ENCODE data around the gene PRDM16. TPM values are rescaled to one million over a fixed set of nuclear protein-coding genes. Genes with fewer than 3 reads are reported as not detected.
A peak's percentile ranks its signal among the peaks of the same experiment; 100 is the strongest.

PRDM16 gene
- total RNA-seq, 1 experiment from 2014 or later: 0.17 TPM

GRCh38 chr1:3333903-3334302 lies 264.9 kb downstream of the PRDM16 start:
- no peak overlapping the region for H2BK5ac ChIP-seq (ENCODE audit: insufficient read length, low read length)
- H3K23me2 ChIP-seq (ENCODE audit: insufficient read length, low read depth, low read length, poor library complexity, severe bottlenecking): no peaks in the 10 kb centered on the region
- no peak overlapping the region for H2BK12ac ChIP-seq (ENCODE audit: insufficient read length, low read depth, low read length)
- no peaks in the 10 kb centered on the region for H3K79me2 ChIP-seq (ENCODE audit: insufficient read depth, low read length)
- no peak overlapping the region for H3K14ac ChIP-seq (ENCODE audit: insufficient read depth, low read length)
- no peak overlapping the region for H2AK5ac ChIP-seq (ENCODE audit: insufficient read length, low read length)
- Mint-ChIP-seq H3K27ac (peak overlapping the region in 1 of 3 experiments; percentile 28; a peak in 1 of 7 replicates), H3K4me1 (peaks cover 0 to 7% of the 10 kb centered on the region in 2 experiments; a peak in 3 of 4 replicates), H3K36me3 (ENCODE audit: insufficient read depth in 1 of 3, low read depth in 3 of 3) (no peaks in the 10 kb centered on the region; a peak in 1 of 7 replicates), H3K27me3 (ENCODE audit: low read depth) (no peaks in the 10 kb centered on the region; the same call in 1 of the 2 replicates), H3K9me3 (no peaks in the 10 kb centered on the region), H3K4me3 (no peak overlapping the region)
- whole genome bisulfite sequencing (ENCODE audit: extremely low coverage, insufficient read length, low lambda C conversion rate): no CpG with 5 or more reads among the region's 9 CpGs
- no peak overlapping the region for H3K23ac ChIP-seq (ENCODE audit: insufficient read length, low read depth, low read length)
- no peak overlapping the region for H3K4ac ChIP-seq (ENCODE audit: low read depth, low read length)
- DNase-seq: no peak
- H3K79me1 ChIP-seq (ENCODE audit: insufficient read depth, low read depth, low read length, poor library complexity, severe bottlenecking): no peaks in the 10 kb centered on the region
- no peak overlapping the region for H4K8ac ChIP-seq (replicated peaks; ENCODE audit: insufficient read length, low read depth, low read length)
- H2BK20ac ChIP-seq (ENCODE audit: low read depth, low read length, poor library complexity, severe bottlenecking): no peak overlapping the region
- H3K4me2 ChIP-seq (ENCODE audit: insufficient read depth, insufficient read length, low read length): no peak overlapping the region
- no peak overlapping the region for H2BK120ac ChIP-seq (ENCODE audit: low read depth, low read length, poor library complexity, severe bottlenecking)
- H3T11ph ChIP-seq (ENCODE audit: low read length): no peak overlapping the region
- no peaks in the 10 kb centered on the region for H3K27me3 ChIP-seq (ENCODE audit: insufficient read depth, low read length)
- no peak overlapping the region for H3K56ac ChIP-seq (ENCODE audit: insufficient read length, low read depth, low read length)
- no peaks in the 10 kb centered on the region for H3K9me3 ChIP-seq (ENCODE audit: control insufficient read depth, low read depth, low read length)
- no peak overlapping the region for H4K5ac ChIP-seq (ENCODE audit: insufficient read length, low read depth, low read length)
- no peak overlapping the region for H3K27ac ChIP-seq (ENCODE audit: insufficient read length, low read depth, low read length)
- H4K20me1 ChIP-seq (ENCODE audit: control insufficient read depth, insufficient read depth, insufficient read length): no peaks in the 10 kb centered on the region
- TF ChIP-seq CTCF (conservative IDR thresholded peaks at IDR 0.05): no peak
- H3K9ac ChIP-seq (ENCODE audit: extremely low read depth, insufficient read length, low read length): no peak overlapping the region
- no peak overlapping the region for H4K91ac ChIP-seq (ENCODE audit: insufficient read length, low read depth, low read length)
- no peak overlapping the region for H3K18ac ChIP-seq (ENCODE audit: insufficient read length, low read depth, low read length)
- no peaks in the 10 kb centered on the region for H3K4me1 ChIP-seq (ENCODE audit: insufficient read depth, low read length)
- no peak overlapping the region for H2AFZ ChIP-seq (ENCODE audit: low read length)
- no peak overlapping the region for H2BK15ac ChIP-seq (ENCODE audit: low read depth, low read length)

All from H9 (cell line).